ENCODE measurements around the gene PUS7L.

PUS7L gene

GRCh38 chr12:43749016-43749415 lies 9.6 kb downstream of the PUS7L start:
- no CpG with 5 or more reads among the region's 5 CpGs for WGBS (ENCODE audit: extremely low coverage, insufficient coverage, insufficient read length)
- H3K79me2 ChIP-seq (ENCODE audit: control insufficient read depth, insufficient read depth, low read length, poor library complexity): no peaks in the 10 kb centered on the region
- no peak overlapping the region for H2AFZ ChIP-seq (ENCODE audit: insufficient read depth, low read length, poor library complexity)
- H3K4me1 ChIP-seq (ENCODE audit: control insufficient read depth in 1 of 2, insufficient read depth in 2 of 2, low read length in 2 of 2): no peaks in the 10 kb centered on the region
- H3K23ac ChIP-seq (ENCODE audit: low read length): no peak overlapping the region
- H3K4me3 ChIP-seq (ENCODE audit: low read depth, low read length): no peak overlapping the region
- H3K18ac ChIP-seq (ENCODE audit: low read length): no peak overlapping the region
- DNase-seq: no peak
- no peak overlapping the region for H4K8ac ChIP-seq (ENCODE audit: low read depth, low read length)
- no peak overlapping the region for H2BK120ac ChIP-seq (ENCODE audit: insufficient read depth, low read length, poor library complexity)
- H3K4me2 ChIP-seq (ENCODE audit: low read length): no peak overlapping the region
- H3K9me3 ChIP-seq (ENCODE audit: insufficient read depth, low read depth, low read length): no peaks in the 10 kb centered on the region
- H3K4ac ChIP-seq (ENCODE audit: low read depth, low read length): no peak overlapping the region
- no peak overlapping the region for H2AK5ac ChIP-seq (ENCODE audit: low read length)
- no peak overlapping the region for H4K12ac ChIP-seq (ENCODE audit: low read depth, low read length)
- H3K27me3 ChIP-seq (ENCODE audit: insufficient read depth, low read length): no peaks in the 10 kb centered on the region
- no peak overlapping the region for H3K27ac ChIP-seq (ENCODE audit: low read depth, low read length)
- no peak overlapping the region for H4K91ac ChIP-seq (ENCODE audit: low read depth, low read length)
- no peak overlapping the region for H3K9ac ChIP-seq (ENCODE audit: low read length)
- no peak overlapping the region for H2BK12ac ChIP-seq (ENCODE audit: low read length)
- no peaks in the 10 kb centered on the region for H3K79me1 ChIP-seq (ENCODE audit: low read length)
- no peak overlapping the region for H3K14ac ChIP-seq (ENCODE audit: low read length)
- no peaks in the 10 kb centered on the region for H3K36me3 ChIP-seq (ENCODE audit: control insufficient read depth in 1 of 2, insufficient read depth in 2 of 2, low read length in 2 of 2)
- H2BK5ac ChIP-seq (ENCODE audit: low read depth, low read length, poor library complexity): no peak overlapping the region

- Histone ChIP-seq H3K79me1 (ENCODE audit: low read length) (no peaks in the 10 kb centered on the region), H2AK5ac (ENCODE audit: low read length) (no peak overlapping the region), H3K27ac (ENCODE audit: low read depth, low read length) (no peak overlapping the region), H3K14ac (ENCODE audit: low read length) (no peak overlapping the region), H2BK5ac (ENCODE audit: low read depth, low read length, poor library complexity) (no peak overlapping the region), H3K36me3 (ENCODE audit: control insufficient read depth in 1 of 2, insufficient read depth in 2 of 2, low read length in 2 of 2) (no peaks in the 10 kb centered on the region), H3K79me2 (ENCODE audit: control insufficient read depth, insufficient read depth, low read length, poor library complexity) (no peaks in the 10 kb centered on the region), H2BK120ac (ENCODE audit: insufficient read depth, low read length, poor library complexity) (no peak overlapping the region), H3K4me2 (ENCODE audit: low read length) (no peak overlapping the region), H4K12ac (ENCODE audit: low read depth, low read length) (no peak overlapping the region), H2AFZ (ENCODE audit: insufficient read depth, low read length, poor library complexity) (no peak overlapping the region), H3K4ac (ENCODE audit: low read depth, low read length) (no peak overlapping the region), H3K4me3 (ENCODE audit: low read depth, low read length) (no peak overlapping the region), H3K23ac (ENCODE audit: low read length) (no peak overlapping the region), H3K4me1 (ENCODE audit: control insufficient read depth in 1 of 2, insufficient read depth in 2 of 2, low read length in 2 of 2) (no peaks in the 10 kb centered on the region), H3K9me3 (ENCODE audit: insufficient read depth, low read depth, low read length) (no peaks in the 10 kb centered on the region), H2BK12ac (ENCODE audit: low read length) (no peak overlapping the region), H4K91ac (ENCODE audit: low read depth, low read length) (no peak overlapping the region), H4K8ac (ENCODE audit: low read depth, low read length) (no peak overlapping the region), H3K18ac (ENCODE audit: low read length) (no peak overlapping the region), H3K9ac (ENCODE audit: low read length) (no peak overlapping the region), H3K27me3 (ENCODE audit: insufficient read depth, low read length) (no peaks in the 10 kb centered on the region)
- no peak for DNase-seq
These were observed 13.8 kb downstream of the PUS7L start for GRCh38 chr12:43744826-43745225.

GRCh38 chr12:43742106-43742505 lies 16.5 kb downstream of the PUS7L start:
- no peaks in the 10 kb centered on the region for H3K79me1 ChIP-seq (ENCODE audit: low read length)
- no peak overlapping the region for H3K4ac ChIP-seq (ENCODE audit: low read depth, low read length)
- H3K27me3 ChIP-seq (ENCODE audit: insufficient read depth, low read length): no peaks in the 10 kb centered on the region
- no peak overlapping the region for H2BK5ac ChIP-seq (ENCODE audit: low read depth, low read length, poor library complexity)
- H2BK12ac ChIP-seq (ENCODE audit: low read length): no peak overlapping the region
- no peak overlapping the region for H3K4me2 ChIP-seq (ENCODE audit: low read length)
- H3K18ac ChIP-seq (ENCODE audit: low read length): no peak overlapping the region
- H2AK5ac ChIP-seq (ENCODE audit: low read length): no peak overlapping the region
- no peak overlapping the region for H2BK120ac ChIP-seq (ENCODE audit: insufficient read depth, low read length, poor library complexity)
- H3K4me1 ChIP-seq (ENCODE audit: control insufficient read depth in 1 of 2, insufficient read depth in 2 of 2, low read length in 2 of 2): no peaks in the 10 kb centered on the region
- H4K8ac ChIP-seq (ENCODE audit: low read depth, low read length): no peak overlapping the region
- no peak overlapping the region for H3K23ac ChIP-seq (ENCODE audit: low read length)
- no peak overlapping the region for H4K91ac ChIP-seq (ENCODE audit: low read depth, low read length)
- peak; percentile 19 to 82 for DNase-seq
- no peak overlapping the region for H3K4me3 ChIP-seq (ENCODE audit: low read depth, low read length)
- no peak overlapping the region for H3K27ac ChIP-seq (ENCODE audit: low read depth, low read length)
- no peaks in the 10 kb centered on the region for H3K79me2 ChIP-seq (ENCODE audit: control insufficient read depth, insufficient read depth, low read length, poor library complexity)
- H2AFZ ChIP-seq (ENCODE audit: insufficient read depth, low read length, poor library complexity): no peak overlapping the region
- H3K9me3 ChIP-seq (ENCODE audit: insufficient read depth, low read depth, low read length): no peaks in the 10 kb centered on the region
- H3K14ac ChIP-seq (ENCODE audit: low read length): no peak overlapping the region
- H4K12ac ChIP-seq (ENCODE audit: low read depth, low read length): no peak overlapping the region
- H3K36me3 ChIP-seq (ENCODE audit: control insufficient read depth in 1 of 2, insufficient read depth in 2 of 2, low read length in 2 of 2): no peaks in the 10 kb centered on the region
- H3K9ac ChIP-seq (ENCODE audit: low read length): no peak overlapping the region

GRCh38 chr12:43740511-43741100 lies 18.0 kb downstream of the PUS7L start:
- H3K9ac ChIP-seq (ENCODE audit: low read length): no peak overlapping the region
- H2BK5ac ChIP-seq (ENCODE audit: low read depth, low read length, poor library complexity): no peak overlapping the region
- no peak overlapping the region for H3K4me2 ChIP-seq (ENCODE audit: low read length)
- no peak overlapping the region for H2AK5ac ChIP-seq (ENCODE audit: low read length)
- no peak overlapping the region for H2BK12ac ChIP-seq (ENCODE audit: low read length)
- H2BK120ac ChIP-seq (ENCODE audit: insufficient read depth, low read length, poor library complexity): no peak overlapping the region
- H3K4me1 ChIP-seq (ENCODE audit: control insufficient read depth in 1 of 2, insufficient read depth in 2 of 2, low read length in 2 of 2): no peaks in the 10 kb centered on the region
- no peak overlapping the region for H4K12ac ChIP-seq (ENCODE audit: low read depth, low read length)
- no peaks in the 10 kb centered on the region for H3K27me3 ChIP-seq (ENCODE audit: insufficient read depth, low read length)
- peaks cover 0 to 3% of the 10 kb centered on the region in 2 experiments for H3K36me3 ChIP-seq (ENCODE audit: control insufficient read depth in 1 of 2, insufficient read depth in 2 of 2, low read length in 2 of 2)
- no peak overlapping the region for H3K14ac ChIP-seq (ENCODE audit: low read length)
- H3K79me1 ChIP-seq (ENCODE audit: low read length): no peaks in the 10 kb centered on the region
- H3K27ac ChIP-seq (ENCODE audit: low read depth, low read length): no peak overlapping the region
- no CpG with 5 or more reads among the region's 3 CpGs for WGBS (ENCODE audit: extremely low coverage, insufficient coverage, insufficient read length)
- no peaks in the 10 kb centered on the region for H3K9me3 ChIP-seq (ENCODE audit: insufficient read depth, low read depth, low read length)
- no peak overlapping the region for H3K23ac ChIP-seq (ENCODE audit: low read length)
- DNase-seq: no peak
- H3K18ac ChIP-seq (ENCODE audit: low read length): no peak overlapping the region
- H4K91ac ChIP-seq (ENCODE audit: low read depth, low read length): no peak overlapping the region
- no peaks in the 10 kb centered on the region for H3K79me2 ChIP-seq (ENCODE audit: control insufficient read depth, insufficient read depth, low read length, poor library complexity)
- H3K4ac ChIP-seq (ENCODE audit: low read depth, low read length): no peak overlapping the region
- no peak overlapping the region for H4K8ac ChIP-seq (ENCODE audit: low read depth, low read length)
- no peak overlapping the region for H3K4me3 ChIP-seq (ENCODE audit: low read depth, low read length)
- no peak overlapping the region for H2AFZ ChIP-seq (ENCODE audit: insufficient read depth, low read length, poor library complexity)

Measured in trophoblast cell (in vitro differentiated cells and primary cell).